ENCODE results near the gene UBA5.

UBA5 gene

DNA sequence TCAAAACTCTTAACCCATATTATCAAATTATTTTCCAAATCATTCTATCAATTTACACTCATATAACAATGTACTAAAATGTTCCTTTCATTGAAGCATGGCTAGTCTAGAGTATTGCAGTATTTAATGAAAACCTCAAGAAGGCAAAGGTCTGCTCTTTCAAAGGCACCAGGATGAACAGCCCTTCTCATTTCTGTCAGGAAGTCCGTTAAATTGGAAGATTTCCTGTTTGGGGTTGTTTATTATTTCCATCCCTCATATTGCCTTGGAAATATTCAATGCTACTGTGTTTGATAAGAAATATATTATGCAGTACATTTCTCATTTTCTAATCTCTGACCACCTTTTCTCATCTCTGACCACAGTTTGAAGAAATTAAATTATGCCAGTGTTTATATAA, 38.0 kb upstream of the UBA5 start:
- ATAC-seq = no peak
- TF ChIP-seq OSR1 (CRISPR knock-in tag; IDR thresholded peaks at IDR 0.05) (no peak), TCF4 (CRISPR knock-in tag; IDR thresholded peaks at IDR 0.05; ENCODE audit: borderline replicate concordance) (no peak), GLIS3 (CRISPR knock-in tag; IDR thresholded peaks at IDR 0.05) (no peak), CREB5 (CRISPR knock-in tag; IDR thresholded peaks at IDR 0.05; ENCODE audit: low read depth) (no peak), ZFP30 (CRISPR knock-in tag; IDR thresholded peaks at IDR 0.05) (no peak), ZC3H10 (CRISPR knock-in tag; IDR thresholded peaks at IDR 0.05) (no peak), ISL1 (CRISPR knock-in tag; IDR thresholded peaks at IDR 0.05) (no peak), BACH2 (CRISPR knock-in tag; IDR thresholded peaks at IDR 0.05; ENCODE audit: borderline replicate concordance) (no peak), ESRRG (CRISPR knock-in tag; IDR thresholded peaks at IDR 0.05) (no peak), RARB (CRISPR knock-in tag; IDR thresholded peaks at IDR 0.05) (no peak), ARNTL (CRISPR knock-in tag; IDR thresholded peaks at IDR 0.05; ENCODE audit: borderline replicate concordance, low read depth) (no peak), SNAI2 (CRISPR knock-in tag; IDR thresholded peaks at IDR 0.05) (no peak), ZNF8 (CRISPR knock-in tag; IDR thresholded peaks at IDR 0.05) (no peak), ZFP3 (CRISPR knock-in tag; IDR thresholded peaks at IDR 0.05) (no peak), CSRNP3 (CRISPR knock-in tag; IDR thresholded peaks at IDR 0.05) (no peak), CSDC2 (CRISPR knock-in tag; IDR thresholded peaks at IDR 0.05) (no peak), ZNF70 (CRISPR knock-in tag; IDR thresholded peaks at IDR 0.05) (no peak)
- TF ChIP-seq, protein P1, sequence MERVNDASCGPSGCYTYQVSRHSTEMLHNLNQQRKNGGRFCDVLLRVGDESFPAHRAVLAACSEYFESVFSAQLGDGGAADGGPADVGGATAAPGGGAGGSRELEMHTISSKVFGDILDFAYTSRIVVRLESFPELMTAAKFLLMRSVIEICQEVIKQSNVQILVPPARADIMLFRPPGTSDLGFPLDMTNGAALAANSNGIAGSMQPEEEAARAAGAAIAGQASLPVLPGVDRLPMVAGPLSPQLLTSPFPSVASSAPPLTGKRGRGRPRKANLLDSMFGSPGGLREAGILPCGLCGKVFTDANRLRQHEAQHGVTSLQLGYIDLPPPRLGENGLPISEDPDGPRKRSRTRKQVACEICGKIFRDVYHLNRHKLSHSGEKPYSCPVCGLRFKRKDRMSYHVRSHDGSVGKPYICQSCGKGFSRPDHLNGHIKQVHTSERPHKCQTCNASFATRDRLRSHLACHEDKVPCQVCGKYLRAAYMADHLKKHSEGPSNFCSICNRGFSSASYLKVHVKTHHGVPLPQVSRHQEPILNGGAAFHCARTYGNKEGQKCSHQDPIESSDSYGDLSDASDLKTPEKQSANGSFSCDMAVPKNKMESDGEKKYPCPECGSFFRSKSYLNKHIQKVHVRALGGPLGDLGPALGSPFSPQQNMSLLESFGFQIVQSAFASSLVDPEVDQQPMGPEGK (CRISPR knock-in tag; IDR thresholded peaks at IDR 0.05; ENCODE audit: borderline replicate concordance) = no peak
- TF ChIP-seq, protein P2, sequence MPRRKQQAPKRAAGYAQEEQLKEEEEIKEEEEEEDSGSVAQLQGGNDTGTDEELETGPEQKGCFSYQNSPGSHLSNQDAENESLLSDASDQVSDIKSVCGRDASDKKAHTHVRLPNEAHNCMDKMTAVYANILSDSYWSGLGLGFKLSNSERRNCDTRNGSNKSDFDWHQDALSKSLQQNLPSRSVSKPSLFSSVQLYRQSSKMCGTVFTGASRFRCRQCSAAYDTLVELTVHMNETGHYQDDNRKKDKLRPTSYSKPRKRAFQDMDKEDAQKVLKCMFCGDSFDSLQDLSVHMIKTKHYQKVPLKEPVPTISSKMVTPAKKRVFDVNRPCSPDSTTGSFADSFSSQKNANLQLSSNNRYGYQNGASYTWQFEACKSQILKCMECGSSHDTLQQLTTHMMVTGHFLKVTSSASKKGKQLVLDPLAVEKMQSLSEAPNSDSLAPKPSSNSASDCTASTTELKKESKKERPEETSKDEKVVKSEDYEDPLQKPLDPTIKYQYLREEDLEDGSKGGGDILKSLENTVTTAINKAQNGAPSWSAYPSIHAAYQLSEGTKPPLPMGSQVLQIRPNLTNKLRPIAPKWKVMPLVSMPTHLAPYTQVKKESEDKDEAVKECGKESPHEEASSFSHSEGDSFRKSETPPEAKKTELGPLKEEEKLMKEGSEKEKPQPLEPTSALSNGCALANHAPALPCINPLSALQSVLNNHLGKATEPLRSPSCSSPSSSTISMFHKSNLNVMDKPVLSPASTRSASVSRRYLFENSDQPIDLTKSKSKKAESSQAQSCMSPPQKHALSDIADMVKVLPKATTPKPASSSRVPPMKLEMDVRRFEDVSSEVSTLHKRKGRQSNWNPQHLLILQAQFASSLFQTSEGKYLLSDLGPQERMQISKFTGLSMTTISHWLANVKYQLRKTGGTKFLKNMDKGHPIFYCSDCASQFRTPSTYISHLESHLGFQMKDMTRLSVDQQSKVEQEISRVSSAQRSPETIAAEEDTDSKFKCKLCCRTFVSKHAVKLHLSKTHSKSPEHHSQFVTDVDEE (CRISPR knock-in tag; IDR thresholded peaks at IDR 0.05) = no peak

DNA sequence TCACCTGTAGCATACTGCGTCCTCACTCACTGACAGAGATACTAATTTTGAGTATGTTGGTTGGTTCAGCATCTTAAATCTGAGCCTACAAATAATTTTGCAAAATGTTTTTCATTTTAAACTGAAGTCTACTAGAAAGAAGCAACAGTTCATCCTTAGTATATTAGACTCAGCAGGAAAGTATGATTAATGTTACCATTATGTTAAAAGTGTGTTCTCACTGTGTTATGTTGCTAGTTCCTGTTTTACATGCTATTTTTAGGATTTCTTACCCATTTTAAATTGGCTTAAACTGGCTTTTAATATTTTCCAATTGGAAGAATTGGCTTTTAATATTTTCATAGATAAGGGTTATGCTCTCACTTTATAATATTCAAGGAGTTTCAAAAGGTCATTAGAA, 37.4 kb upstream of the UBA5 start:
- ATAC-seq = no peak; the same call in 2 of the 3 replicates
- TF ChIP-seq ISL1 (CRISPR knock-in tag; IDR thresholded peaks at IDR 0.05) (no peak), BACH2 (CRISPR knock-in tag; IDR thresholded peaks at IDR 0.05; ENCODE audit: borderline replicate concordance) (no peak), ESRRG (CRISPR knock-in tag; IDR thresholded peaks at IDR 0.05) (no peak), ZNF70 (CRISPR knock-in tag; IDR thresholded peaks at IDR 0.05) (no peak), PPARA (CRISPR knock-in tag; IDR thresholded peaks at IDR 0.05; ENCODE audit: borderline replicate concordance) (no peak), SNAI2 (CRISPR knock-in tag; IDR thresholded peaks at IDR 0.05) (no peak), ARNTL (CRISPR knock-in tag; IDR thresholded peaks at IDR 0.05; ENCODE audit: borderline replicate concordance, low read depth) (no peak), RARB (CRISPR knock-in tag; IDR thresholded peaks at IDR 0.05) (no peak), ZC3H10 (CRISPR knock-in tag; IDR thresholded peaks at IDR 0.05) (no peak), ZNF8 (CRISPR knock-in tag; IDR thresholded peaks at IDR 0.05) (no peak), CSRNP3 (CRISPR knock-in tag; IDR thresholded peaks at IDR 0.05) (no peak), TCF4 (CRISPR knock-in tag; IDR thresholded peaks at IDR 0.05; ENCODE audit: borderline replicate concordance) (no peak), CSDC2 (CRISPR knock-in tag; IDR thresholded peaks at IDR 0.05) (no peak)
- TF ChIP-seq, protein P2 (CRISPR knock-in tag; IDR thresholded peaks at IDR 0.05) = no peak

All from SK-N-SH treated with all-trans-retinoic acid at 6 μM for 48 hours (cell line).